Effector memory CD4-positive, alpha-beta T cell (primary cell): ENCODE measurements around the gene INPP5B.

ENCODE experiments used
- DNase-seq, 3 donors: peaks; one replicate each; pipeline ENCODE4 v3.0.0-alpha.2; 2020
- H3K27ac ChIP-seq: 2 replicates; pipeline ENCODE4 v1.7.0; 2013; ENCODE audit warnings: mild to moderate bottlenecking, low read length, moderate library complexity; ENCODE audit not compliant: insufficient read depth, poor library complexity, severe bottlenecking
- H3K27me3 ChIP-seq: replicated peaks from 2 replicates; pipeline ENCODE4 v1.7.0; 2013; ENCODE audit warnings: mild to moderate bottlenecking, low read length; ENCODE audit not compliant: insufficient read depth, control insufficient read depth, poor library complexity, severe bottlenecking
- H3K36me3 ChIP-seq: 2 replicates; pipeline ENCODE4 v1.7.0; 2013; ENCODE audit warnings: mild to moderate bottlenecking, low read length, moderate library complexity; ENCODE audit not compliant: control insufficient read depth, insufficient read depth
- H3K4me1 ChIP-seq: 2 replicates; pipeline ENCODE4 v1.7.0; 2013; ENCODE audit warnings: low read length, mild to moderate bottlenecking; ENCODE audit not compliant: control insufficient read depth, insufficient read depth, poor library complexity, severe bottlenecking
- H3K4me3 ChIP-seq: 2 replicates; pipeline ENCODE4 v1.7.0; 2013; ENCODE audit warnings: low read length, low read depth, mild to moderate bottlenecking; ENCODE audit not compliant: insufficient read depth, poor library complexity, severe bottlenecking
- H3K9me3 ChIP-seq: 2 replicates; pipeline ENCODE4 v1.7.0; 2013; ENCODE audit warnings: mild to moderate bottlenecking, low read length, moderate library complexity; ENCODE audit not compliant: control insufficient read depth

Gene INPP5B

GRCh38 chr1:37825506-37825905, 121.3 kb downstream of the INPP5B start:
- H3K36me3 ChIP-seq = peaks cover 39% of the 10 kb centered on the region
- no peaks in the 10 kb centered on the region for H3K9me3 ChIP-seq
- no peaks in the 10 kb centered on the region for H3K27me3 ChIP-seq
- H3K4me3 ChIP-seq = no peak overlapping the region
- H3K4me1 ChIP-seq = no peaks in the 10 kb centered on the region
- H3K27ac ChIP-seq = no peak overlapping the region
- no peak for DNase-seq

- Histone ChIP-seq H3K4me3 (no peak overlapping the region), H3K27me3 (no peaks in the 10 kb centered on the region), H3K9me3 (no peaks in the 10 kb centered on the region), H3K4me1 (no peaks in the 10 kb centered on the region), H3K36me3 (peaks cover 37% of the 10 kb centered on the region), H3K27ac (no peak overlapping the region)
- DNase-seq = no peak
These were observed 122.9 kb downstream of the INPP5B start for GRCh38 chr1:37824001-37824400.

GRCh38 chr1:37822906-37823815, 123.7 kb downstream of the INPP5B start:
- H3K27me3 ChIP-seq = no peaks in the 10 kb centered on the region
- no peak for DNase-seq
- H3K4me3 ChIP-seq = no peak overlapping the region
- H3K4me1 ChIP-seq = no peaks in the 10 kb centered on the region
- H3K27ac ChIP-seq = no peak overlapping the region
- peaks cover 37% of the 10 kb centered on the region for H3K36me3 ChIP-seq
- H3K9me3 ChIP-seq = no peaks in the 10 kb centered on the region

DNA sequence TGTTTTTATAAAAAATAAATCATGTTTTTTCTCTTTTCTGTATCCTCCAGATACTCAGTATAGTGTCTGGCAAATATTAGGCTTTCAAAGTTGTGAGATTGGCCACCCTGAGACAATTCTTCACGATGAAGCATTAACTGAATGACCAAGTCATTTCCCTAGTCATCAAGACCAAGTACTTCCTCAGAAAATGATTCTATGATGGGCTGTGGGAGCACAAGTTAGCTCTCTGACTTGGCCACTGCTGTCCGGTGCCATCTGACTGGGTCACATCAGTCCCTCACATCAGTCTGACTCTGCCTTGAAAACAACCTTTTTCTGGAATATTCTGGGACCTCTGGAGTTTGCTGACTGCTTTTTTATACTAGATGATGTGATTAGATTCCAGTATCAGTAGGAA, 125.4 kb downstream of the INPP5B start:
- H3K27ac ChIP-seq = no peak overlapping the region

DNA sequence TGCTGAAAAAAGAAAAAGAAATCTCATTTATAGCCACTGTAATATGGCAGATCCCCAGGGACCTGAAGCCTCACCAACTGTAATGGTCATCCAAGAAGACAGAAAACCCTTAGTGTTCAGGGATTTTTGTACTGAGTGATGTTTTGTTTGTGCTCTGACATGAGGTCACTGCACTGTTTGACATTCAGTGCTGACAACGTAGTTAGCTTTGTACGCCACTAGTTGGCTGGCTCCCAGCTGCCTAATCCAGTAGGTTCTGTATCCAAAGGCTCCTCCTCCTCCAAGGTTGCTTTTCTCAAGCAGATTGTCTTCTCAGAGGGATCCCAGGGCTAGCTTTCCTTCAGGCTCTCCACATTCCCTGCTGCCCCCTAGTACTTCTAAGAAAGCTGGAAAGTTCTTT, 129.4 kb downstream of the INPP5B start:
- Histone ChIP-seq H3K9me3 (no peaks in the 10 kb centered on the region), H3K27me3 (no peaks in the 10 kb centered on the region), H3K4me1 (no peaks in the 10 kb centered on the region), H3K27ac (no peak overlapping the region), H3K4me3 (no peak overlapping the region), H3K36me3 (peaks cover 44% of the 10 kb centered on the region)
- no peak for DNase-seq

More for the DNA sequence above, 125.4 kb downstream of the INPP5B start:
- Histone ChIP-seq H3K36me3 (peaks cover 45% of the 10 kb centered on the region), H3K4me3 (no peak overlapping the region), H3K9me3 (no peaks in the 10 kb centered on the region), H3K27me3 (no peaks in the 10 kb centered on the region), H3K4me1 (no peaks in the 10 kb centered on the region)
- no peak for DNase-seq

DNA sequence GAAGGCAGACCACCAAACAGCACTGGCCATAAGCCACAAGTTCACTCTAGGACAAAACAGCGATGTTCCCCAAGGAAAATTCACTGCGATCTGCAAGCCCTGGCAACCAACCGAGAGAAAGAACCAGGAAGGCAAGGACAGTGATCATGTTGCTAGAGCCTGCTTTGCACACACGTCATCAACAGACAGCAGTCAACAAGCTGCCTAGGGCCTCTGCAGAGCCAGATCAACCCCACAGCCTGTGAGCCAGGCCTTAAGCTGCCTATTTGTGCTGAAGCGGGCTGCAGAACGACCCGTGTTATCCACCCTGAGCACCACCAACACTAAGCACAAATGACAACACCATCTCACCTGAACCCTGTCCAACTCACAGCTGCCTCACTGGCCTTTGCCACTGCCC, 132.6 kb downstream of the INPP5B start:
- H3K27ac ChIP-seq = no peak overlapping the region
- peaks cover 20% of the 10 kb centered on the region for H3K36me3 ChIP-seq
- no peaks in the 10 kb centered on the region for H3K9me3 ChIP-seq
- H3K27me3 ChIP-seq = no peaks in the 10 kb centered on the region
- no peak for DNase-seq
- no peaks in the 10 kb centered on the region for H3K4me1 ChIP-seq
- H3K4me3 ChIP-seq = no peak overlapping the region

DNA sequence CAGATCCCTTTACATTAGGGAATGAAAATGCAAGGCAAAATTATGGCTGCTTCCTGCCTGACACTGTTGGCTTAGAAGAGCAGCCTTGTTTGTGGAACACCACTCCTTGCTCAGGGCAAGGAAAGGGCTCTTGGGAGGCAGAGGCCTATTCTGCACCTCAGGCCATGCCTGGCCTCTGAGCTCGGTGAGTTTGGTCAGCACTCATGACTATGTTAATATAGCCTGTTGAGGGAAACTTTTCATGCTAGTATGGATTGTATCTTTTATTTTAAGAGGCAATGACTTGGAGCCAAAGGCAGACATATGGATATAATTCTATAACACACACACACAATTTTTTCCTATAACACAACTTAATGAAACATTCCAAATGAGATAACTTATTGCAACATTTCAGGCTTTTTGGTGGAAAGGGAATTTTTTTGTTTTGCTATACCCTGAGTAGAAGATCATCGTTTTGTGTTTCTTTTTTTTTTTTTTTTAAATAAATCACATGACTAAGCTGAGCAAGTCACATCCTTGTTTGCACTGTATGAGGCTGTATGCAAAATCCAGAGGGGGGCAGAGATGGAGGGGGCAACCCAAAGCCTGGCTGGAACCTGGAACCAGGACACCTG, 133.2 kb downstream of the INPP5B start:
- H3K36me3 ChIP-seq = peaks cover 20% of the 10 kb centered on the region
- H3K4me3 ChIP-seq = no peak overlapping the region

GRCh38 chr1:37811027-37811655, 135.7 kb downstream of the INPP5B start:
- Histone ChIP-seq H3K36me3 (peaks cover 13% of the 10 kb centered on the region), H3K27me3 (no peaks in the 10 kb centered on the region), H3K4me3 (no peak overlapping the region), H3K4me1 (peaks cover 19% of the 10 kb centered on the region), H3K9me3 (no peaks in the 10 kb centered on the region), H3K27ac (no peak overlapping the region)
- DNase-seq = peak; percentile 20 to 47 (median 45)

More for the DNA sequence above, 133.2 kb downstream of the INPP5B start:
- no peak for DNase-seq
- H3K4me1 ChIP-seq = peaks cover 6% of the 10 kb centered on the region
- H3K9me3 ChIP-seq = no peaks in the 10 kb centered on the region
- H3K27ac ChIP-seq = no peak overlapping the region
- H3K27me3 ChIP-seq = no peaks in the 10 kb centered on the region
